ENCODE results near the gene WDR90.

Gene WDR90

GRCh38 chr16:667780-668518 is 18.8 kb downstream of the WDR90 start, which contains the start of gene RHOT2 (continued):
- TF ChIP-seq ZNF707 (tag by site-specific recombination; IDR thresholded peaks at IDR 0.05) (no peak), KLF9 (tag by site-specific recombination; IDR thresholded peaks at IDR 0.05; ENCODE audit: low read depth) (peak; percentile 37; the same call in 1 of the 2 replicates), ZNF449 (tag by site-specific recombination; IDR thresholded peaks at IDR 0.05) (no peak), ZNF830 (tag by site-specific recombination; IDR thresholded peaks at IDR 0.05; ENCODE audit: low read depth) (no peak), ZNF26 (tag by site-specific recombination; IDR thresholded peaks at IDR 0.05) (no peak), ZNF114 (tag by site-specific recombination; IDR thresholded peaks at IDR 0.05) (no peak), CTCF (tag by site-specific recombination; IDR thresholded peaks at IDR 0.05) (peak; percentile 56; the same call in 1 of the 2 replicates), ZNF157 (tag by site-specific recombination; IDR thresholded peaks at IDR 0.05) (no peak), TRIM28 (IDR thresholded peaks at IDR 0.05; ENCODE audit: borderline replicate concordance, low read length) (no peak), BCL11A (tag by site-specific recombination; IDR thresholded peaks at IDR 0.05; ENCODE audit: low read depth) (no peak), ZNF768 (tag by site-specific recombination; IDR thresholded peaks at IDR 0.05) (no peak; the same call in 1 of the 2 replicates), ZNF843 (tag by site-specific recombination; IDR thresholded peaks at IDR 0.05) (no peak), HIC1 (tag by site-specific recombination; IDR thresholded peaks at IDR 0.05) (no peak), GLI2 (tag by site-specific recombination; IDR thresholded peaks at IDR 0.05; ENCODE audit: borderline replicate concordance, low read depth) (no peak), RBAK (tag by site-specific recombination; IDR thresholded peaks at IDR 0.05) (no peak), HOXA7 (CRISPR knock-in tag; IDR thresholded peaks at IDR 0.05; ENCODE audit: borderline replicate concordance) (no peak), HOXD13 (CRISPR knock-in tag; IDR thresholded peaks at IDR 0.05; ENCODE audit: borderline replicate concordance) (no peak), ZNF501 (tag by site-specific recombination; IDR thresholded peaks at IDR 0.05) (no peak), ZNF184 (tag by site-specific recombination; IDR thresholded peaks at IDR 0.05) (peak; percentile 86; the same call in 1 of the 2 replicates), ZNF610 (tag by site-specific recombination; IDR thresholded peaks at IDR 0.05; ENCODE audit: borderline replicate concordance) (no peak), ZNF792 (tag by site-specific recombination; IDR thresholded peaks at IDR 0.05) (no peak), ZFP69B (tag by site-specific recombination; IDR thresholded peaks at IDR 0.05) (no peak), ZBTB6 (tag by site-specific recombination; IDR thresholded peaks at IDR 0.05) (peak; percentile 28; the same call in 1 of the 2 replicates), SP3 (tag by site-specific recombination; IDR thresholded peaks at IDR 0.05) (peak; percentile 45; the same call in 1 of the 2 replicates), ZNF24 (tag by site-specific recombination; IDR thresholded peaks at IDR 0.05) (no peak), ZNF398 (tag by site-specific recombination; IDR thresholded peaks at IDR 0.05) (0 out of 2 replicates have a peak, but pooled peaks have one; percentile 6), GLI4 (tag by site-specific recombination; IDR thresholded peaks at IDR 0.05) (no peak), MYNN (tag by site-specific recombination; IDR thresholded peaks at IDR 0.05; ENCODE audit: borderline replicate concordance) (no peak), ZNF292 (tag by site-specific recombination; IDR thresholded peaks at IDR 0.05; ENCODE audit: borderline replicate concordance, low read depth) (no peak), ZNF266 (tag by site-specific recombination; IDR thresholded peaks at IDR 0.05; ENCODE audit: low read depth) (no peak), ZNF561 (tag by site-specific recombination; IDR thresholded peaks at IDR 0.05; ENCODE audit: borderline replicate concordance) (peak; percentile 81; the same call in 1 of the 2 replicates)

All from HEK293 (cell line).